K562 (cell line): ENCODE measurements around the gene ASPHD2. TPM values are rescaled to one million over a fixed set of nuclear protein-coding genes. Genes with fewer than 3 reads are reported as not detected.

Source experiments
- CGGBP1 ChIP-seq: fragments of 250-450 bp; sonication (Bioruptor Pico); IDR thresholded peaks from 2 replicates; pipeline ENCODE4 v1.9.0; 2021; ENCODE audit warnings: mild to moderate bottlenecking
- CTCFL ChIP-seq: IDR thresholded peaks from 2 replicates; pipeline ENCODE4 v1.6.1; 2011; ENCODE audit warnings: borderline replicate concordance, low read depth, mild to moderate bottlenecking, moderate library complexity, low read length; ENCODE audit not compliant: insufficient read depth, poor library complexity, severe bottlenecking
- HMGN3 ChIP-seq: IDR thresholded peaks from 2 replicates; pipeline ENCODE4 v1.6.1; 2011; ENCODE audit warnings: borderline replicate concordance, low read depth, mild to moderate bottlenecking, mixed read lengths, low read length; ENCODE audit not compliant: insufficient read length; ENCODE audit errors: extremely low read depth
- MEF2A ChIP-seq: IDR thresholded peaks from 2 replicates; pipeline ENCODE4 v1.6.1; 2011; ENCODE audit warnings: low read depth, mild to moderate bottlenecking, low read length, moderate library complexity; ENCODE audit not compliant: control insufficient read depth
- NCOR1 ChIP-seq: fragments of 450-650 bp; IDR thresholded peaks from 2 replicates; pipeline ENCODE4 v1.6.1; 2016; ENCODE audit warnings: mild to moderate bottlenecking, moderate library complexity
- PCBP2 ChIP-seq: fragments of 200-400 bp; formaldehyde crosslinking; IDR thresholded peaks from 2 replicates; pipeline ENCODE4 v1.6.1; 2018; ENCODE audit warnings: low read length, low read depth, mild to moderate bottlenecking, moderate library complexity; ENCODE audit not compliant: poor library complexity, severe bottlenecking
- PHTF2 ChIP-seq: fragments of 250-450 bp; sonication (Bioruptor Pico); IDR thresholded peaks from 2 replicates; pipeline ENCODE4 v1.5.0; 2021; ENCODE audit warnings: mild to moderate bottlenecking
- polyA plus RNA-seq, 8 experiments: library from polyadenylated mRNA; depleted of rRNA in 4 of 8; stranded (reverse) in 5 of 8; unstranded in 3 of 8; fragments of >200 nt; fragmentation: Nextera tagmentation in 2 of 8; fragmentation: Illumina TruSeq in 1 of 8; extraction: Ambion mirVana in 2 of 8; extraction: Trizol in 1 of 8; gene quantifications; 2 replicates each; pipeline versions ENCODE4 v1.2.1 to v1.2.3, GENCODE V29; 2011 to 2014; ENCODE audit warnings: inconsistent platforms in 1 of 8, missing spikeins in 1 of 8
- total RNA-seq, 7 experiments: library from RNA; depleted of rRNA in 6 of 7; stranded (reverse); fragments of >200 nt in 6 of 7; fragmentation: Illumina TruSeq in 2 of 7; extraction: Trizol in 2 of 7; gene quantifications; 2 replicates each; pipeline versions ENCODE4 v1.2.1 to v1.2.3, GENCODE V29; 2011 to 2021; ENCODE audit warnings: low replicate concordance in 1 of 7
- TF ChIP-seq, protein P1 (sequence below), 2 experiments: fragments of 450-650 bp; IDR thresholded peaks; 2 replicates each; pipeline ENCODE4 v1.6.1; 2016; ENCODE audit warnings: mild to moderate bottlenecking in 2 of 2, borderline replicate concordance in 1 of 2, low read depth in 1 of 2, moderate library complexity in 1 of 2
- TF ChIP-seq, protein P2 (sequence below): sonication (generic); formaldehyde crosslinking; IDR thresholded peaks from 2 replicates; pipeline ENCODE4 v1.8.0; 2022; ENCODE audit warnings: mild to moderate bottlenecking, missing genetic modification reagents

ASPHD2 gene
- total and polyA plus RNA-seq, 9 of the 15 experiments (the other 6 are each of a cell fraction or from before 2014, with no cell fraction given) = 0.18 to 0.64 (median 0.36) TPM

DNA sequence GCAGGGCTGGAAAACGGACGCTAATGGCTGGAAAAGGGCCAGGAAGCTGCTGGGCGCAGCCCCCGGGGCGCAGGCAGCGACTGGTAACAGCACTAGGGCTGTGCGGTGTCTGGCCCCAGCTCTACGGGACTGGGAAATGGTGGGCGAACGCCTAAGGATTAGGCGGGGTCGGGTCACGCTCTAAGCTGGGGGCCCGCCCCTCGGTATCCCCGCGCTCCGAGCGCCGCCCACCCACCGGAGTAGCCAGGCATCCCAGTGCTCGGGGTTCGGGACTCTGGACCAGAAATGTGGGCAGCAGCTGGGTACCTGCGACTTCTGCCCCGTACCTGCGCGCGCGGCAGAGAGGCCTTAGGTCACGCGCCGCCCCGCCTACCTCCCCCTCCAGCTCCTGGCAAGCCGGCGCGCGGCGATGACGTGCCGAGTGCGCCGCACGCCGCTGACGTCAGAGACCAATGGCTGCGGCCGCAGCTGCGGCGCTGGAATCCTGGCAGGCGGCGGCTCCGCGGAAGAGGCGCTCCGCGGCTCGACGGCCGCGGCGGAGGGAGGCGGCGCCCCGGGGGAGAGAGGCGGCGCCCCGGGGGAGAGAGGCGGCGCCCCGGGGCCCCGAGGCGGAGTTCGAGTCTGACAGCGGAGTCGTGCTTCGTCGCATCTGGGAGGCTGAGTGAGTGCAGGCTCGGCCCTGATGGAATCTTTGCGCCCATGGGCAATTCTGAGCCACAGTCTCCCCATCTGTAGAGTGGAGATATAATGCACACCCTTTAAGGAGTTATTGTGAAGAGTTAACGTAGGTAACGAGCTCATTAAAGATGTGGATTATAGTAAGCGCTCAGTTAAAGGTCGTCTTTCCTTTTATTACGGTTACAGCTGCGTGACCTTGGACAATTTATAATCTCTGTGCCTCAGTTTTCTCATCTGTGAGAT is 54.6 kb downstream of the ASPHD2 start, which contains the start of the genes HPS4 and SRRD (continued):
- TF ChIP-seq, protein P1, sequence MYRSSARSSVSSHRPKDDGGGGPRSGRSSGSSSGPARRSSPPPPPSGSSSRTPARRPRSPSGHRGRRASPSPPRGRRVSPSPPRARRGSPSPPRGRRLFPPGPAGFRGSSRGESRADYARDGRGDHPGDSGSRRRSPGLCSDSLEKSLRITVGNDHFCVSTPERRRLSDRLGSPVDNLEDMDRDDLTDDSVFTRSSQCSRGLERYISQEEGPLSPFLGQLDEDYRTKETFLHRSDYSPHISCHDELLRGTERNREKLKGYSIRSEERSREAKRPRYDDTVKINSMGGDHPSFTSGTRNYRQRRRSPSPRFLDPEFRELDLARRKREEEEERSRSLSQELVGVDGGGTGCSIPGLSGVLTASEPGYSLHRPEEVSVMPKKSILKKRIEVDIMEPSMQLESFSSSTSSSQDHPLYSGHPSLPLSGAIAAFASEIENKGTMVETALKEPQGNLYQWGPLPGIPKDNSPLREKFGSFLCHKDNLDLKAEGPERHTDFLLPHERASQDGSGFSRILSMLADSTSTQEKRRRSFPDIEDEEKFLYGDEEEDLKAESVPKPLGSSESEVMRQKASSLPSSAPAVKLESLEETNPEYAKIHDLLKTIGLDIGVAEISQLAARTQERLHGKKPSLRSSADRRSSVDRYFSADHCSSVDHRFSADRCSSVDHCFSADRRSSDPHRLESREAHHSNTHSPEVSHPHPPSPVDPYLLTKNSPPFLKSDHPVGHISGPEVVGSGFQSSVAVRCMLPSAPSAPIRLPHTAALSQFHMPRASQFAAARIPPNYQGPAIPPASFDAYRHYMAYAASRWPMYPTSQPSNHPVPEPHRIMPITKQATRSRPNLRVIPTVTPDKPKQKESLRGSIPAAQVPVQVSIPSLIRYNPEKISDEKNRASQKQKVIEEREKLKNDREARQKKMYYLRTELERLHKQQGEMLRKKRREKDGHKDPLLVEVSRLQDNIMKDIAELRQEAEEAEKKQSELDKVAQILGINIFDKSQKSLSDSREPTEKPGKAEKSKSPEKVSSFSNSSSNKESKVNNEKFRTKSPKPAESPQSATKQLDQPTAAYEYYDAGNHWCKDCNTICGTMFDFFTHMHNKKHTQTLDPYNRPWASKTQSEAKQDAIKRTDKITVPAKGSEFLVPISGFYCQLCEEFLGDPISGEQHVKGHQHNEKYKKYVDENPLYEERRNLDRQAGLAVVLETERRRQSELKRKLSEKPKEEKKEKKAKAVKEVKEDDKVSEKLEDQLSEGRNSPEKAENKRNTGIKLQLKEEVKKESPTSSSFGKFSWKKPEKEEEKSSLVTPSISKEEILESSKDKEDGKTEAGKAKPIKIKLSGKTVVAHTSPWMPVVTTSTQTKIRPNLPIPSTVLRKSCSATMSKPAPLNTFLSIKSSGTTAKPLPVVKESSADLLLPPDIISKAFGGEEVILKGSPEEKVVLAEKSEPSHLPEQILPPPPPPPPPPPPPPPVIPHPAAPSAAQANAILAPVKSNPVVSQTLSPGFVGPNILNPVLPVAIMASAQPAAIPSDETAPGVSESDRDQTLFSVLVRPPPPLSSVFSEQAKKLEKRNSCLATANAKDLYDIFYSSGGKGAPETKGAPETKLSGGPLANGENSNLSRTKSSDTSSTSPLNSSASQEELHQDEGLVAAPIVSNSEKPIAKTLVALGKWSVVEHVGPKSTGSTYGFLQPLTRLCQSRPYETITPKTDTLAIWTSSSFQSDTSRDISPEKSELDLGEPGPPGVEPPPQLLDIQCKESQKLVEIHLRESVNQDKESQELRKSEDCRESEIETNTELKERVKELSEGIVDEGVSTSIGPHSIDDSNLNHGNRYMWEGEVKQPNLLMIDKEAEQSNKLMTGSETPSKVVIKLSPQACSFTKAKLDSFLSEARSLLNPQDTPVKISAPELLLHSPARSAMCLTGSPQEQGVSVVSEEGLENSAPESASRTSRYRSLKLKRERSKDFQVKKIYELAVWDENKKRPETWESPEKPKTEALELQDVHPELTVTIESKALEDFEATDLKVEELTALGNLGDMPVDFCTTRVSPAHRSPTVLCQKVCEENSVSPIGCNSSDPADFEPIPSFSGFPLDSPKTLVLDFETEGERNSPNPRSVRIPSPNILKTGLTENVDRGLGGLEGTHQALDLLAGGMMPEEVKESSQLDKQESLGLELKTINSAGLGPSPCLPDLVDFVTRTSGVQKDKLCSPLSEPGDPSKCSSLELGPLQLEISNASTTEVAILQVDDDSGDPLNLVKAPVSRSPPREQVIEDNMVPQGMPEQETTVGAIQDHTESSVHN (IDR thresholded peaks at IDR 0.05; ENCODE audit: borderline replicate concordance in 1 of 2, low read depth in 1 of 2) = no peak
- TF ChIP-seq NCOR1 (peak; percentile 32; the same call in 1 of the 2 replicates), PHTF2 (CRISPR knock-in tag) (no peak), CTCFL (no peak), PCBP2 (no peak), HMGN3 (peak; percentile 81), MEF2A (no peak), CGGBP1 (CRISPR knock-in tag) (peak; percentile 68; the same call in 1 of the 2 replicates)
- TF ChIP-seq, protein P2, sequence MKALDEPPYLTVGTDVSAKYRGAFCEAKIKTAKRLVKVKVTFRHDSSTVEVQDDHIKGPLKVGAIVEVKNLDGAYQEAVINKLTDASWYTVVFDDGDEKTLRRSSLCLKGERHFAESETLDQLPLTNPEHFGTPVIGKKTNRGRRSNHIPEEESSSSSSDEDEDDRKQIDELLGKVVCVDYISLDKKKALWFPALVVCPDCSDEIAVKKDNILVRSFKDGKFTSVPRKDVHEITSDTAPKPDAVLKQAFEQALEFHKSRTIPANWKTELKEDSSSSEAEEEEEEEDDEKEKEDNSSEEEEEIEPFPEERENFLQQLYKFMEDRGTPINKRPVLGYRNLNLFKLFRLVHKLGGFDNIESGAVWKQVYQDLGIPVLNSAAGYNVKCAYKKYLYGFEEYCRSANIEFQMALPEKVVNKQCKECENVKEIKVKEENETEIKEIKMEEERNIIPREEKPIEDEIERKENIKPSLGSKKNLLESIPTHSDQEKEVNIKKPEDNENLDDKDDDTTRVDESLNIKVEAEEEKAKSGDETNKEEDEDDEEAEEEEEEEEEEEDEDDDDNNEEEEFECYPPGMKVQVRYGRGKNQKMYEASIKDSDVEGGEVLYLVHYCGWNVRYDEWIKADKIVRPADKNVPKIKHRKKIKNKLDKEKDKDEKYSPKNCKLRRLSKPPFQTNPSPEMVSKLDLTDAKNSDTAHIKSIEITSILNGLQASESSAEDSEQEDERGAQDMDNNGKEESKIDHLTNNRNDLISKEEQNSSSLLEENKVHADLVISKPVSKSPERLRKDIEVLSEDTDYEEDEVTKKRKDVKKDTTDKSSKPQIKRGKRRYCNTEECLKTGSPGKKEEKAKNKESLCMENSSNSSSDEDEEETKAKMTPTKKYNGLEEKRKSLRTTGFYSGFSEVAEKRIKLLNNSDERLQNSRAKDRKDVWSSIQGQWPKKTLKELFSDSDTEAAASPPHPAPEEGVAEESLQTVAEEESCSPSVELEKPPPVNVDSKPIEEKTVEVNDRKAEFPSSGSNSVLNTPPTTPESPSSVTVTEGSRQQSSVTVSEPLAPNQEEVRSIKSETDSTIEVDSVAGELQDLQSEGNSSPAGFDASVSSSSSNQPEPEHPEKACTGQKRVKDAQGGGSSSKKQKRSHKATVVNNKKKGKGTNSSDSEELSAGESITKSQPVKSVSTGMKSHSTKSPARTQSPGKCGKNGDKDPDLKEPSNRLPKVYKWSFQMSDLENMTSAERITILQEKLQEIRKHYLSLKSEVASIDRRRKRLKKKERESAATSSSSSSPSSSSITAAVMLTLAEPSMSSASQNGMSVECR (CRISPR knock-in tag) = peak; percentile 85; the same call in 1 of the 2 replicates
